NOMO-1 treated with dmso at 0.1 percent for 144 hours (cell line): Measurements from ENCODE around the gene NDUFB5.

Experiments used
- DNase-seq: peaks from one replicate; lab custom pipeline; 2025; ENCODE audit not compliant: unreplicated experiment; lab: John Stamatoyannopoulos, UW

The NDUFB5 gene

GRCh38 chr3:179676081-179676480 lies 71.5 kb downstream of the NDUFB5 start:
- no peak for DNase-seq
